CD4-positive, alpha-beta T cell treated with Interleukin-1 beta for 1 hour (primary cell): ENCODE measurements around the gene CCR5AS.

Source experiments
- DNase-seq, 2 donors: peaks; one replicate each; pipeline ENCODE4 v3.0.0-alpha.2; 2020 to 2022

Gene CCR5AS

DNA sequence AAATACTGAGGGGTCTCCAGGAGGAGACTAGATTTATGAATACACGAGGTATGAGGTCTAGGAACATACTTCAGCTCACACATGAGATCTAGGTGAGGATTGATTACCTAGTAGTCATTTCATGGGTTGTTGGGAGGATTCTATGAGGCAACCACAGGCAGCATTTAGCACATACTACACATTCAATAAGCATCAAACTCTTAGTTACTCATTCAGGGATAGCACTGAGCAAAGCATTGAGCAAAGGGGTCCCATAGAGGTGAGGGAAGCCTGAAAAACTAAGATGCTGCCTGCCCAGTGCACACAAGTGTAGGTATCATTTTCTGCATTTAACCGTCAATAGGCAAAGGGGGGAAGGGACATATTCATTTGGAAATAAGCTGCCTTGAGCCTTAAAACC lies 31.6 kb downstream of the CCR5AS start:
- no peak for DNase-seq

DNA sequence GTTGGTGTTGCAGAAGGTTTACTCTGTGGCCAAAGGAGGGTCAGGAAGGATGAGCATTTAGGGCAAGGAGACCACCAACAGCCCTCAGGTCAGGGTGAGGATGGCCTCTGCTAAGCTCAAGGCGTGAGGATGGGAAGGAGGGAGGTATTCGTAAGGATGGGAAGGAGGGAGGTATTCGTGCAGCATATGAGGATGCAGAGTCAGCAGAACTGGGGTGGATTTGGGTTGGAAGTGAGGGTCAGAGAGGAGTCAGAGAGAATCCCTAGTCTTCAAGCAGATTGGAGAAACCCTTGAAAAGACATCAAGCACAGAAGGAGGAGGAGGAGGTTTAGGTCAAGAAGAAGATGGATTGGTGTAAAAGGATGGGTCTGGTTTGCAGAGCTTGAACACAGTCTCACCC lies 32.1 kb downstream of the CCR5AS start:
- DNase-seq, result no peak

DNA sequence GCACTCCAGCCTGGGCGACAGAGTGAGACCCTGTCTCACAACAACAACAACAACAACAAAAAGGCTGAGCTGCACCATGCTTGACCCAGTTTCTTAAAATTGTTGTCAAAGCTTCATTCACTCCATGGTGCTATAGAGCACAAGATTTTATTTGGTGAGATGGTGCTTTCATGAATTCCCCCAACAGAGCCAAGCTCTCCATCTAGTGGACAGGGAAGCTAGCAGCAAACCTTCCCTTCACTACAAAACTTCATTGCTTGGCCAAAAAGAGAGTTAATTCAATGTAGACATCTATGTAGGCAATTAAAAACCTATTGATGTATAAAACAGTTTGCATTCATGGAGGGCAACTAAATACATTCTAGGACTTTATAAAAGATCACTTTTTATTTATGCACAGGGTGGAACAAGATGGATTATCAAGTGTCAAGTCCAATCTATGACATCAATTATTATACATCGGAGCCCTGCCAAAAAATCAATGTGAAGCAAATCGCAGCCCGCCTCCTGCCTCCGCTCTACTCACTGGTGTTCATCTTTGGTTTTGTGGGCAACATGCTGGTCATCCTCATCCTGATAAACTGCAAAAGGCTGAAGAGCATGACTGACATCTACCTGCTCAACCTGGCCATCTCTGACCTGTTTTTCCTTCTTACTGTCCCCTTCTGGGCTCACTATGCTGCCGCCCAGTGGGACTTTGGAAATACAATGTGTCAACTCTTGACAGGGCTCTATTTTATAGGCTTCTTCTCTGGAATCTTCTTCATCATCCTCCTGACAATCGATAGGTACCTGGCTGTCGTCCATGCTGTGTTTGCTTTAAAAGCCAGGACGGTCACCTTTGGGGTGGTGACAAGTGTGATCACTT lies 34.1 kb downstream of the CCR5AS start:
- peak in 1 of 2 donors; percentile 49 for DNase-seq

- no peak for DNase-seq
These were observed 35.1 kb downstream of the CCR5AS start for GRCh38 chr3:46371519-46372340.

- peak in 1 of 2 donors; percentile 52 for DNase-seq
These were observed 35.9 kb downstream of the CCR5AS start, which contains the start of gene CCR5 for GRCh38 chr3:46370839-46371518. Gene CCR5 (plus strand): TSS chr3:46370946. CDS start chr3:46372903, 1,957 bp downstream.

- no peak for DNase-seq
These were observed 37.2 kb downstream of the CCR5AS start for GRCh38 chr3:46369675-46370132.

DNA sequence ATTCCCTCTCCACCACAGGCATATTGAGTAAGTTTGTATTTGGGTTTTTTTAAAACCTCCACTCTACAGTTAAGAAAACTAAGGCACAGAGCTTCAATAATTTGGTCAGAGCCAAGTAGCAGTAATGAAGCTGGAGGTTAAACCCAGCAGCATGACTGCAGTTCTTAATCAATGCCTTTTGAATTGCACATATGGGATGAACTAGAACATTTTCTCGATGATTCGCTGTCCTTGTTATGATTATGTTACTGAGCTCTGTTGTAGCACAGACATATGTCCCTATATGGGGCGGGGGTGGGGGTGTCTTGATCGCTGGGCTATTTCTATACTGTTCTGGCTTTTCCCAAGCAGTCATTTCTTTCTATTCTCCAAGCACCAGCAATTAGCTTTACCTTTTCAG lies 37.7 kb downstream of the CCR5AS start:
- no peak for DNase-seq

DNA sequence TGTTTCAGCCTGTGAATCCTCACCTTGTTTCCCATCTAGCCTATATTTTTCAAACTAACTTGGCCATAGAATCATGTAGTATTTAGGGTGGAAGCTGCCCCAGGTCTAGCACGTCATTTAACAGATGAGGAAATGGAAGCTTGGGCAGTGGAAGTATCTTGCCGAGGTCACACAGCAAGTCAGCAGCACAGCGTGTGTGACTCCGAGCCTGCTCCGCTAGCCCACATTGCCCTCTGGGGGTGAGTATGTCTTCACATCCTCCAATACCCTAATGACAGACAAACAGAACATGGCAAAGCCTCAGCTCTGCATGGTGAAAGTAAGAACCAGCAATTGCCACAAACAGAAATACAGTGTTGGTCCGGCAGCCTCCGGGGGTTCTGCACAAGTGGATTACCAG lies 38.3 kb downstream of the CCR5AS start:
- peak; percentile 80 to 85 for DNase-seq

DNA sequence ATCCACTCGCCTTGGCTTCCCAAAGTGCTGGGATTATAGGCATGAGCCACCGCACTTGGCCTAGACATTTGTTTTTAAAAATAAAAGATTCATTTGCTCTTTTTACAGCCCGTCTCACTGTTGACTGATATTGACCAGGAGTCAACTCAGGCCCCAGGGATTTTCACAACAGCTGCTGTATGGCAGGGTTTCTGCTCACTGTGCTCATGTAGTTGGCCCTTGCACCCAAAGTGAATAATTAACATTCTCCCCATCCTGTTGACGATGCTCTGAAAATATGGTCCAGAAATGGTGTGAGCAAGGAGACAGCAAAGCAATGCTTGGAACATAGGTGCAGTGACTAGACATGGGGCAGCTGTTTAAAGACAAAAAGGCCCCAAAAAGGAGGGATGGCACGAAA lies 39.1 kb downstream of the CCR5AS start:
- DNase-seq, result no peak

GRCh38 chr3:46365737-46366524 lies 40.9 kb downstream of the CCR5AS start:
- DNase-seq, result no peak

GRCh38 chr3:46365041-46365440 lies 41.8 kb downstream of the CCR5AS start:
- DNase-seq, result no peak

DNA sequence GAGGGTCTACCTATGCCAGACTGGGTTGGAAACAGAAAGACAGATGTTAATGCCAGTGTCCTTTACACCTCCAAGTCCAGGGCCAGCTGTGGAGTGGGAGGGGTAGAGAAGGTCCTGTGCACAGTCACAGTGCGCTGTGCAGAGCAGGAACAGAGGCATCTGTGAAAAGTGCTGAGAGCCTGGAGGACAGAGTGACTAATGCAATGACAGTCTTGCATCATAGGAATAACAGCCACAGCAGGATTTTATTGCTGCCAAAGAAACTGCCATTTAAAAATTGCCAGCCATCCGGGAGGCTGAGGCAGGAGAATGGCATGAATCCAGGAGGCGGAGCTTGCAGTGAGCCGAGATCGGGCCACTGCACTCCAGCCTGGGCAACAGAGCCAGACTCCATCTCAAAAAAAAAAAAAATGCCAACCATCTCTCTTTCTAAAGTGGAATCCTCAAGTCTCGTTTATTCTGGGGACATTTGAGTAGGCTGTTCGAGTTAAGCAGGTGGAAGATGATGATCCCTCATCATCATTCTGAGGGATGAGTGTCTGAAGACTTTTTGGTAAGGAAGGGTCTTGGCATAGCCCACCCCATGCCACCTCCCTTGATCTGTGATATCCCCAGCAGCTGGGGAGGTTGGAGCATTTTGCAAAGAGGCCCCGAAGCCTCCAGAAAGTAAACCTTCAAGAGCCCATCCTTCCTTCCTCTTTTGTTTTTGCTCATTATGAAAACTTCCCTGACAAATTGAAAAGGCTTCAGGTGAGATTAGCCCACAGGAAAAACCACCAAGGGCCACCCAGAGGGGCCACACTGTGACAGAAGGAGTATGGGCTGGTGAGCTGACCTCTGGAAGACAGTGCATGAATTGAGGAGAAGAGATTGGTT lies 45.2 kb downstream of the CCR5AS start:
- peak in 1 of 2 donors; percentile 52 for DNase-seq

GRCh38 chr3:46360907-46361306 lies 46.0 kb downstream of the CCR5AS start:
- peak in 1 of 2 donors; percentile 26 for DNase-seq

DNA sequence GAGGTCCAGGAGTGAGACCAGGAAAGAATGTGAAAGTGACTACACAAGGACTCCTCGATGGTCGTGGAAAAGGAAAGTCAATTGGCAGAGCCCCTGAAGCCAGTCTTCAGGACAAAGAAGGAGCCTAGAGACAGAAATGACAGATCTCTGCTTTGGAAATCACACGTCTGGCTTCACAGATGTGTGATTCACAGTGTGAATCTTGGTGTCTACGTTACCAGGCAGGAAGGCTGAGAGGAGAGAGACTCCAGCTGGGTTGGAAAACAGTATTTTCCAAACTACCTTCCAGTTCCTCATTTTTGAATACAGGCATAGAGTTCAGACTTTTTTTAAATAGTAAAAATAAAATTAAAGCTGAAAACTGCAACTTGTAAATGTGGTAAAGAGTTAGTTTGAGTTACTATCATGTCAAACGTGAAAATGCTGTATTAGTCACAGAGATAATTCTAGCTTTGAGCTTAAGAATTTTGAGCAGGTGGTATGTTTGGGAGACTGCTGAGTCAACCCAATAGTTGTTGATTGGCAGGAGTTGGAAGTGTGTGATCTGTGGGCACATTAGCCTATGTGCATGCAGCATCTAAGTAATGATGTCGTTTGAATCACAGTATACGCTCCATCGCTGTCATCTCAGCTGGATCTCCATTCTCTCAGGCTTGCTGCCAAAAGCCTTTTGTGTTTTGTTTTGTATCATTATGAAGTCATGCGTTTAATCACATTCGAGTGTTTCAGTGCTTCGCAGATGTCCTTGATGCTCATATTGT lies 47.0 kb downstream of the CCR5AS start:
- DNase-seq, result no peak

DNA sequence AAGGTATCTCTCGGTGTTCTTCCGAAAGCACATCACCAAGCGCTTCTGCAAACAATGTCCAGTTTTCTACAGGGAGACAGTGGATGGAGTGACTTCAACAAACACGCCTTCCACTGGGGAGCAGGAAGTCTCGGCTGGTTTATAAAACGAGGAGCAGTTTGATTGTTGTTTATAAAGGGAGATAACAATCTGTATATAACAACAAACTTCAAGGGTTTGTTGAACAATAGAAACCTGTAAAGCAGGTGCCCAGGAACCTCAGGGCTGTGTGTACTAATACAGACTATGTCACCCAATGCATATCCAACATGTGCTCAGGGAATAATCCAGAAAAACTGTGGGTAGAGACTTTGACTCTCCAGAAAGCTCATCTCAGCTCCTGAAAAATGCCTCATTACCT lies 48.4 kb downstream of the CCR5AS start:
- DNase-seq, result no peak

- no peak for DNase-seq
These were observed 50.0 kb downstream of the CCR5AS start for GRCh38 chr3:46356909-46357308.

- no peak for DNase-seq
These were observed 50.6 kb downstream of the CCR5AS start for GRCh38 chr3:46356276-46356675.

DNA sequence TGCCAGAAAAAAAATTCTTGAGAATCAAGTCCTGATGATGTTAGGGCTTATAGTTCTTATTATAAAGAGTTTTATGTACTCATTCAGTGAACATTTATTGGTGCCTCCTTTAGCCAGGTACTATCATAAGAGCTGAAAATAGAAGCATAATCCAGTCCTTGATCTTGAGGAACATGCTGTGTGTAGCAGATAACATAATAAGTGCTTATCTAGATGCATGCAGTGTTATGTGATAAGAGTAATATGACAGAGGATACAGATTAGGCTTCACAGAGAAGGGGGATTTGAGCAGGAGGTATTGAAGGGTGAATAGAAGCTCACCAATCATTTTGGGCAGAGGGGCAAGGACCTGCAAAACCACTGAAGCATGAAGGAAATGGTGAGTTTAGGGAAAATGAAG lies 51.9 kb downstream of the CCR5AS start:
- DNase-seq, result no peak

DNA sequence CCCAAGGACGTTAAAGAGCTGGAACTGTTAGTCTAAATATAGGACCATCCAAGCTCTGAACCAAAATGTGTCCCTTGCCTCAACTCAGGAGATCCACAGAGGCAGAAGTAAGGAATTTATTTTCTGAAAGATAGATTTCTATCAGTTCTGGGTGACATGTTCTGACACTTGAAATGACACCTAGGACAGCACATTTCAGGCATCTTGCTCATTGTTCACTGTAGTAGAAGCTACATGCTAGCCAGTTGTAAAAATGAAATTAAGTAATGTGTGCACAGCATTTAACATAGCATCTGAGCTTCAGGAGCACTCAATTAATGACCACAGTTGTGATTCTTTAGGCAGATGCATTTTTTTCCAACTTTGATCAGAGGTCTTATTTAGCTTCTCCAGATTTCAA lies 52.4 kb downstream of the CCR5AS start:
- no peak for DNase-seq

- DNase-seq, result no peak
These were observed 53.0 kb downstream of the CCR5AS start, which contains the start of gene CCR2 for GRCh38 chr3:46353647-46354410. Gene CCR2 (plus strand): TSS chr3:46354111. CDS start chr3:46357528, 3,417 bp downstream.
